ENCODE measurements around the gene CLEC18A. TPM values are rescaled to one million over a fixed set of nuclear protein-coding genes. Genes with fewer than 3 reads are reported as not detected.

Gene CLEC18A
- total and polyA plus RNA-seq, 2 of the 8 experiments (the other 6 are each of a cell fraction or from before 2014, with no cell fraction given), result 1.3 to 1.4 TPM

MicroRNAs within 50 kb of the gene (microRNA counts, 767-probe panel; counts per million panel counts)
- 879 counts per million, percentile 95 among the panel's probes with 10 or more counts for microRNA hsa-miR-140-3p
- 879 counts per million, percentile 95 among the panel's probes with 10 or more counts for microRNA hsa-miR-140-5p

Small RNA genes lying within 50 kb of the gene (microRNA-seq; reads per million reads assigned to microRNA genes)
- gene MIR140 (ENCODE audit: borderline microRNAs expressed in 2 of 2, borderline number of aligned reads in 2 of 2, borderline replicate concordance in 1 of 2), result 359 to 408 reads per million in 2 experiments

Small RNA genes lying within 50 kb of the gene (small RNA-seq; reads per million reads assigned to genes)
- gene AC026468.1 (ENCODE audit: insufficient read depth), result not detected
- gene MIR140 (ENCODE audit: insufficient read depth), result 2,113 reads per million, percentile 99 among the genes with 10 or more reads in this experiment

Other genes starting within 250 kb of the CLEC18A start
- gene NQO1, start 224.8 kb upstream of the CLEC18A start, total RNA-seq (2021; fragmentation: NEBNext Ultra II Directional; extraction: Animal tissue kit (Norgen Biotek cat#: 25700)), result 45.3 and 45.7 TPM in 2 replicates
- gene NQO1, start 224.8 kb upstream of the CLEC18A start, polyA plus RNA-seq (2011; rRNA removed), result 24.6 and 32.7 TPM in 2 replicates
- 88.2 and 92.5 TPM in 2 replicates for gene NOB1, start 196.4 kb upstream of the CLEC18A start, total RNA-seq (2021; fragmentation: NEBNext Ultra II Directional; extraction: Animal tissue kit (Norgen Biotek cat#: 25700))
- 108 and 127 TPM in 2 replicates for gene NOB1, start 196.4 kb upstream of the CLEC18A start, polyA plus RNA-seq (2011; rRNA removed)
- gene WWP2, start 189.0 kb upstream of the CLEC18A start, total RNA-seq (2021; fragmentation: NEBNext Ultra II Directional; extraction: Animal tissue kit (Norgen Biotek cat#: 25700)), result 42.2 and 44.3 TPM in 2 replicates
- 14.1 and 37.6 TPM in 2 replicates for gene WWP2, start 189.0 kb upstream of the CLEC18A start, polyA plus RNA-seq (2011; rRNA removed)
- 42.0 and 43.1 TPM in 2 replicates for gene PDPR, start 163.0 kb downstream of the CLEC18A start, total RNA-seq (2021; fragmentation: NEBNext Ultra II Directional; extraction: Animal tissue kit (Norgen Biotek cat#: 25700))
- gene PDPR, start 163.0 kb downstream of the CLEC18A start, polyA plus RNA-seq (2011; rRNA removed), result 40.2 and 56.6 TPM in 2 replicates
- 0.50 TPM in 1 of 2 replicates, not detected in the other for gene CLEC18C, start 222.5 kb downstream of the CLEC18A start, total RNA-seq (2021; fragmentation: NEBNext Ultra II Directional; extraction: Animal tissue kit (Norgen Biotek cat#: 25700))
- 0.11 and 0.52 TPM in 2 replicates for gene CLEC18C, start 222.5 kb downstream of the CLEC18A start, polyA plus RNA-seq (2011; rRNA removed)

All from H1 (cell line).